Measurements from ENCODE around the gene LRRC23. TPM values are rescaled to one million over a fixed set of nuclear protein-coding genes. Genes with fewer than 3 reads are reported as not detected.
A peak's percentile ranks its signal among the peaks of the same experiment; 100 is the strongest.

The LRRC23 gene
- total and polyA plus RNA-seq, 2 of the 13 experiments (the other 11 are each of a cell fraction or from before 2014, with no cell fraction given): 6.0 to 7.8 TPM

GRCh38 chr12:6946033-6946919 lies 41.7 kb downstream of the LRRC23 start (continued):
- TF ChIP-seq, protein P1, sequence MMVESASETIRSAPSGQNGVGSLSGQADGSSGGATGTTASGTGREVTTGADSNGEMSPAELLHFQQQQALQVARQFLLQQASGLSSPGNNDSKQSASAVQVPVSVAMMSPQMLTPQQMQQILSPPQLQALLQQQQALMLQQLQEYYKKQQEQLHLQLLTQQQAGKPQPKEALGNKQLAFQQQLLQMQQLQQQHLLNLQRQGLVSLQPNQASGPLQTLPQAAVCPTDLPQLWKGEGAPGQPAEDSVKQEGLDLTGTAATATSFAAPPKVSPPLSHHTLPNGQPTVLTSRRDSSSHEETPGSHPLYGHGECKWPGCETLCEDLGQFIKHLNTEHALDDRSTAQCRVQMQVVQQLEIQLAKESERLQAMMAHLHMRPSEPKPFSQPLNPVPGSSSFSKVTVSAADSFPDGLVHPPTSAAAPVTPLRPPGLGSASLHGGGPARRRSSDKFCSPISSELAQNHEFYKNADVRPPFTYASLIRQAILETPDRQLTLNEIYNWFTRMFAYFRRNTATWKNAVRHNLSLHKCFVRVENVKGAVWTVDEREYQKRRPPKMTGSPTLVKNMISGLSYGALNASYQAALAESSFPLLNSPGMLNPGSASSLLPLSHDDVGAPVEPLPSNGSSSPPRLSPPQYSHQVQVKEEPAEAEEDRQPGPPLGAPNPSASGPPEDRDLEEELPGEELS (CRISPR knock-in tag; IDR thresholded peaks at IDR 0.05): peak; percentile 23; the same call in 1 of the 2 replicates
- TF ChIP-seq GATAD2A (CRISPR knock-in tag; IDR thresholded peaks at IDR 0.05): peak; percentile 47; the same call in 1 of the 2 replicates
- peak; percentile 68 for TF ChIP-seq MIXL1 (CRISPR knock-in tag; IDR thresholded peaks at IDR 0.05)
- no peak for TF ChIP-seq HNF4G (IDR thresholded peaks at IDR 0.05; ENCODE audit: borderline replicate concordance, low read depth, low read length)
- 0 out of 2 replicates have a peak, but pooled peaks have one; percentile 35 for TF ChIP-seq HNF4G (CRISPR knock-in tag; IDR thresholded peaks at IDR 0.05; ENCODE audit: borderline replicate concordance, low read depth)
- TF ChIP-seq, protein P2, sequence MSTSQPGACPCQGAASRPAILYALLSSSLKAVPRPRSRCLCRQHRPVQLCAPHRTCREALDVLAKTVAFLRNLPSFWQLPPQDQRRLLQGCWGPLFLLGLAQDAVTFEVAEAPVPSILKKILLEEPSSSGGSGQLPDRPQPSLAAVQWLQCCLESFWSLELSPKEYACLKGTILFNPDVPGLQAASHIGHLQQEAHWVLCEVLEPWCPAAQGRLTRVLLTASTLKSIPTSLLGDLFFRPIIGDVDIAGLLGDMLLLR (CRISPR knock-in tag; IDR thresholded peaks at IDR 0.05): peak; percentile 13; the same call in 1 of the 2 replicates
- TF ChIP-seq FOSL1 (CRISPR knock-in tag; IDR thresholded peaks at IDR 0.05; ENCODE audit: borderline replicate concordance): no peak
- TF ChIP-seq, protein P3, sequence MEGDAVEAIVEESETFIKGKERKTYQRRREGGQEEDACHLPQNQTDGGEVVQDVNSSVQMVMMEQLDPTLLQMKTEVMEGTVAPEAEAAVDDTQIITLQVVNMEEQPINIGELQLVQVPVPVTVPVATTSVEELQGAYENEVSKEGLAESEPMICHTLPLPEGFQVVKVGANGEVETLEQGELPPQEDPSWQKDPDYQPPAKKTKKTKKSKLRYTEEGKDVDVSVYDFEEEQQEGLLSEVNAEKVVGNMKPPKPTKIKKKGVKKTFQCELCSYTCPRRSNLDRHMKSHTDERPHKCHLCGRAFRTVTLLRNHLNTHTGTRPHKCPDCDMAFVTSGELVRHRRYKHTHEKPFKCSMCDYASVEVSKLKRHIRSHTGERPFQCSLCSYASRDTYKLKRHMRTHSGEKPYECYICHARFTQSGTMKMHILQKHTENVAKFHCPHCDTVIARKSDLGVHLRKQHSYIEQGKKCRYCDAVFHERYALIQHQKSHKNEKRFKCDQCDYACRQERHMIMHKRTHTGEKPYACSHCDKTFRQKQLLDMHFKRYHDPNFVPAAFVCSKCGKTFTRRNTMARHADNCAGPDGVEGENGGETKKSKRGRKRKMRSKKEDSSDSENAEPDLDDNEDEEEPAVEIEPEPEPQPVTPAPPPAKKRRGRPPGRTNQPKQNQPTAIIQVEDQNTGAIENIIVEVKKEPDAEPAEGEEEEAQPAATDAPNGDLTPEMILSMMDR (CRISPR knock-in tag; IDR thresholded peaks at IDR 0.05): no peak; the same call in none of the 2 replicates
- TF ChIP-seq, protein P4, sequence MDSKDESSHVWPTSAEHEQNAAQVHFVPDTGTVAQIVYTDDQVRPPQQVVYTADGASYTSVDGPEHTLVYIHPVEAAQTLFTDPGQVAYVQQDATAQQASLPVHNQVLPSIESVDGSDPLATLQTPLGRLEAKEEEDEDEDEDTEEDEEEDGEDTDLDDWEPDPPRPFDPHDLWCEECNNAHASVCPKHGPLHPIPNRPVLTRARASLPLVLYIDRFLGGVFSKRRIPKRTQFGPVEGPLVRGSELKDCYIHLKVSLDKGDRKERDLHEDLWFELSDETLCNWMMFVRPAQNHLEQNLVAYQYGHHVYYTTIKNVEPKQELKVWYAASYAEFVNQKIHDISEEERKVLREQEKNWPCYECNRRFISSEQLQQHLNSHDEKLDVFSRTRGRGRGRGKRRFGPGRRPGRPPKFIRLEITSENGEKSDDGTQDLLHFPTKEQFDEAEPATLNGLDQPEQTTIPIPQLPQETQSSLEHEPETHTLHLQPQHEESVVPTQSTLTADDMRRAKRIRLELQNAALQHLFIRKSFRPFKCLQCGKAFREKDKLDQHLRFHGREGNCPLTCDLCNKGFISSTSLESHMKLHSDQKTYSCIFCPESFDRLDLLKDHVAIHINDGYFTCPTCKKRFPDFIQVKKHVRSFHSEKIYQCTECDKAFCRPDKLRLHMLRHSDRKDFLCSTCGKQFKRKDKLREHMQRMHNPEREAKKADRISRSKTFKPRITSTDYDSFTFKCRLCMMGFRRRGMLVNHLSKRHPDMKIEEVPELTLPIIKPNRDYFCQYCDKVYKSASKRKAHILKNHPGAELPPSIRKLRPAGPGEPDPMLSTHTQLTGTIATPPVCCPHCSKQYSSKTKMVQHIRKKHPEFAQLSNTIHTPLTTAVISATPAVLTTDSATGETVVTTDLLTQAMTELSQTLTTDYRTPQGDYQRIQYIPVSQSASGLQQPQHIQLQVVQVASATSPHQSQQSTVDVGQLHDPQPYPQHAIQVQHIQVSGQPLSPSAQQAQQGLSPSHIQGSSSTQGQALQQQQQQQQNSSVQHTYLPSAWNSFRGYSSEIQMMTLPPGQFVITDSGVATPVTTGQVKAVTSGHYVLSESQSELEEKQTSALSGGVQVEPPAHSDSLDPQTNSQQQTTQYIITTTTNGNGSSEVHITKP (CRISPR knock-in tag; IDR thresholded peaks at IDR 0.05; ENCODE audit: low read depth): no peak; the same call in 1 of the 2 replicates
- TF ChIP-seq, protein P5, sequence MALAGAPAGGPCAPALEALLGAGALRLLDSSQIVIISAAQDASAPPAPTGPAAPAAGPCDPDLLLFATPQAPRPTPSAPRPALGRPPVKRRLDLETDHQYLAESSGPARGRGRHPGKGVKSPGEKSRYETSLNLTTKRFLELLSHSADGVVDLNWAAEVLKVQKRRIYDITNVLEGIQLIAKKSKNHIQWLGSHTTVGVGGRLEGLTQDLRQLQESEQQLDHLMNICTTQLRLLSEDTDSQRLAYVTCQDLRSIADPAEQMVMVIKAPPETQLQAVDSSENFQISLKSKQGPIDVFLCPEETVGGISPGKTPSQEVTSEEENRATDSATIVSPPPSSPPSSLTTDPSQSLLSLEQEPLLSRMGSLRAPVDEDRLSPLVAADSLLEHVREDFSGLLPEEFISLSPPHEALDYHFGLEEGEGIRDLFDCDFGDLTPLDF (CRISPR knock-in tag; IDR thresholded peaks at IDR 0.05): 0 out of 2 replicates have a peak, but pooled peaks have one; percentile 41
- peak; percentile 80 for TF ChIP-seq RFX5 (IDR thresholded peaks at IDR 0.05; ENCODE audit: low read depth, low read length)
- TF ChIP-seq TEAD3 (CRISPR knock-in tag; optimal IDR thresholded peaks at IDR 0.05; ENCODE audit: borderline replicate concordance): peak; percentile 56
- TF ChIP-seq, protein P6, sequence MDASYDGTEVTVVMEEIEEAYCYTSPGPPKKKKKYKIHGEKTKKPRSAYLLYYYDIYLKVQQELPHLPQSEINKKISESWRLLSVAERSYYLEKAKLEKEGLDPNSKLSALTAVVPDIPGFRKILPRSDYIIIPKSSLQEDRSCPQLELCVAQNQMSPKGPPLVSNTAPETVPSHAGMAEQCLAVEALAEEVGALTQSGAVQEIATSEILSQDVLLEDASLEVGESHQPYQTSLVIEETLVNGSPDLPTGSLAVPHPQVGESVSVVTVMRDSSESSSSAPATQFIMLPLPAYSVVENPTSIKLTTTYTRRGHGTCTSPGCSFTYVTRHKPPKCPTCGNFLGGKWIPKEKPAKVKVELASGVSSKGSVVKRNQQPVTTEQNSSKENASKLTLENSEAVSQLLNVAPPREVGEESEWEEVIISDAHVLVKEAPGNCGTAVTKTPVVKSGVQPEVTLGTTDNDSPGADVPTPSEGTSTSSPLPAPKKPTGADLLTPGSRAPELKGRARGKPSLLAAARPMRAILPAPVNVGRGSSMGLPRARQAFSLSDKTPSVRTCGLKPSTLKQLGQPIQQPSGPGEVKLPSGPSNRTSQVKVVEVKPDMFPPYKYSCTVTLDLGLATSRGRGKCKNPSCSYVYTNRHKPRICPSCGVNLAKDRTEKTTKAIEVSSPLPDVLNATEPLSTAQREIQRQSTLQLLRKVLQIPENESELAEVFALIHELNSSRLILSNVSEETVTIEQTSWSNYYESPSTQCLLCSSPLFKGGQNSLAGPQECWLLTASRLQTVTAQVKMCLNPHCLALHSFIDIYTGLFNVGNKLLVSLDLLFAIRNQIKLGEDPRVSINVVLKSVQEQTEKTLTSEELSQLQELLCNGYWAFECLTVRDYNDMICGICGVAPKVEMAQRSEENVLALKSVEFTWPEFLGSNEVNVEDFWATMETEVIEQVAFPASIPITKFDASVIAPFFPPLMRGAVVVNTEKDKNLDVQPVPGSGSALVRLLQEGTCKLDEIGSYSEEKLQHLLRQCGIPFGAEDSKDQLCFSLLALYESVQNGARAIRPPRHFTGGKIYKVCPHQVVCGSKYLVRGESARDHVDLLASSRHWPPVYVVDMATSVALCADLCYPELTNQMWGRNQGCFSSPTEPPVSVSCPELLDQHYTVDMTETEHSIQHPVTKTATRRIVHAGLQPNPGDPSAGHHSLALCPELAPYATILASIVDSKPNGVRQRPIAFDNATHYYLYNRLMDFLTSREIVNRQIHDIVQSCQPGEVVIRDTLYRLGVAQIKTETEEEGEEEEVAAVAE (CRISPR knock-in tag; IDR thresholded peaks at IDR 0.05; ENCODE audit: borderline replicate concordance): peak; percentile 48; the same call in 1 of the 2 replicates
